HS-27A (cell line): ENCODE results near the gene PHAX.
"Not testable (repeated sequence)": the region's sequence is repeated elsewhere in the genome, so short reads cannot be mapped to it uniquely, and the experiment has no call there.

Experiments used
- DNase-seq: peaks from one replicate; pipeline ENCODE4 v3.0.0-alpha.2; 2012; ENCODE audit warnings: low read depth, missing footprints

PHAX gene

DNA sequence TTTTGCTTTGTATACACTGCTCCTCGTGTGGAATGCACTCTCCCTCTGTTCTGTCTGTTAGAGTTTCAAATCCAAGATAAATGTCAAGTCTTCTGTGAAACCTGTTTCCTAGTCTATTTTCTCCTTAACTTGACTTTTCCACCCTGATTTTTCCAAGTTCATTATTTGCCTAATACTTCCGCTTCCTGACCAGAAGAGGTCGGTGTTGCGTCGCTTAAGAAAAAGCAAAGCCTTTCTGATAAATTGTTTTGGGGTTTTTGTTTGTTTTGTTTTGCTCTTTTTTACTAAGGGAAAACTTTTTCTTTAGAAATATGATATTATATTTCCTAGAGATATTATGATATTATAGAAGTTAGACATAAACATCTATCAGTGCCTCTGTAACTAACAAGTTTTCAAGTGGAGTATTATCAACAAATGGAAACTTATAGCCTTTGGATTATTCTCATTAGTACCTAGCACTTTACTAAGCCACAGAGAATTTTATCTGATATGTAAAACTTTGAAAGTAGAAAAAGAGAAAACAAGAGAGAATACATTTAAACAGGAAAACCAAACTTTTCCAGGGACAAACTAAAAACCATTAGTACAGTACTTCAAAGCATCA, 55.8 kb downstream of the PHAX start:
- DNase-seq: no peak

DNA sequence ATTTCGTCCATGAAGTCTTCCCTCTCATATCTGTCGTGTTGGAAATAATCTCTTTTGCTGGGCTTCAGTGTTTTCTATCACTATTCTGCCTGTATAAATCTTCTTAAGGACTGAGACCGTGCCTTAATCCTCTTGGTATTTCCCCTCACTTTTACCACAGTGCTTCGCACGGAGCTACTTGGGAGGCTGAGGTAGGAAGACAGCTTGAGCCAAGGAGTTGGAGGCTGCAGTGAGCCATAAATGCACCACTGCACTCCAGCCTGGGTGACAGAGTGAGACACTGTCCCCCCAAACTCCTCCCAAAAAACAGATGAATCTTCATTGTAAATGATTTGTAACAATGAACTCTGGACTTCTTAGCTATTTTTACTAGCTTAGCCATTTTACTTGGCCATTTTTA, 57.8 kb downstream of the PHAX start:
- no peak for DNase-seq

DNA sequence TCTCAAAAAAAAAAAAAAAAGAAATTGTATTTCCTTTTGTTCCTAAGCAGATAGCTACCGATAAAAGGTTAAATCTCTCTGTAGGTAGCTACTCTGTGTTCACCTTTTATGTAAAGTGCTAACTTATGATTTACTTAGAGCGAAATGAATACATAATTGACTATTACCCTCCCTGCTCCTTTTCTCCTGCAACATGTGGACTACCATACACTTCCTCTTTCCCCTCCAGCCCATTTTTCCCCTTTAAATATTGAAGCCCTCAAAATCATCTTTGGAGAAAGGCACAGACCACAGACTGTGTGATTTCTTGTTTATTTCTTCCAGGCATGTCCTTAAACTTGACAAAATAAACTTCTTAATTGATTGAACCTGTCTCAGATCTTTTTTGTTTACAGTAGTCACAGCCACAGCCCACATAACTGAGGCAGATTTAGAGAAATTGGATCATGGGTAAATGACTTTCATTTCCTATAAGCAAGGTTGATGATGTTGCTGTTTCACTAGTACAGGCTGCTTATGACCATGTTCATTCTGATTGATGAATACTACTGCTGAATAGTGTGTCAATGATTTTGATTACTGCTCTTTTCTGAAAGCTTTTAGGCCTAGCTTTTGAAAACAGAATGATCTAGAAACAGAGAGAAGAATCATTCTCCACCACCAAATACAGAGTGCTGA, 59.2 kb downstream of the PHAX start:
- DNase-seq: no peak

DNA sequence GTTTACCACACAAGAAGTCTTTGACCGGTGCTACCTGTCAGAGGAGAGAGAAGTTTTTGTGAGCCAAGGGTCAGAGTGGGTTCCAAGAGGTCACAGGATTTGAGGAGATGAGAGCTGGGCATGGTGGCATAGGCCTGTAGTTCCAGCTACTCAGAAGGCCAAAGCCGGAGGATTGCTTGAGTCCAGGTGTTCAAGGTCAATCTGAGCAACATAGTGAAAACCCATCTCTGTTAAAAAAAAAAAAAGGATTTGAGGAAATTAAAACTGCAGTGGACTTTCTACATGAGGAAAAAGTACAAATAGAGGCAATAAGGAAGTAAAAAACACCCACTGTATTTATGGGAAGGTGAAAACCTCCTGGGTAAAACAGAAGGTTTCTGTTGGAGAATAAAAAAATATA, 63.8 kb downstream of the PHAX start:
- no peak for DNase-seq

DNA sequence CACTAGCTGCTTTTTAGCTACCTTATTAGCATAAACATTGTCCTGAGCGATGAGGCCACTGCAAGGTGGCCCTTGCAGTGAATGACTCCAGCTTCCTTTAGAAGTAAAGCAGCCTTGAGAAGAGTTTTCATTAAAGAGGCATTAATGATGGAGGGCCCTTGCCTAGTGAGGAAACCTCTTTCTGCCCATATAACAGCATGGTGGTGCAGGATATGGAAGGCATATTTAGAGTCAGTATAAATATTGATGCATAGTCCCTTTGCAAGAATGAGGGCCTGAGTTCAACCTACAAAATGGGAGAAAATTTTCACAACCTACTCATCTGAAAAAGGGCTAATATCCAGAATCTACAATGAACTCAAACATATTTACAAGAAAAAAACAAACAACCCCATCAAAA, 69.4 kb downstream of the PHAX start:
- not testable (repeated sequence) for DNase-seq

DNA sequence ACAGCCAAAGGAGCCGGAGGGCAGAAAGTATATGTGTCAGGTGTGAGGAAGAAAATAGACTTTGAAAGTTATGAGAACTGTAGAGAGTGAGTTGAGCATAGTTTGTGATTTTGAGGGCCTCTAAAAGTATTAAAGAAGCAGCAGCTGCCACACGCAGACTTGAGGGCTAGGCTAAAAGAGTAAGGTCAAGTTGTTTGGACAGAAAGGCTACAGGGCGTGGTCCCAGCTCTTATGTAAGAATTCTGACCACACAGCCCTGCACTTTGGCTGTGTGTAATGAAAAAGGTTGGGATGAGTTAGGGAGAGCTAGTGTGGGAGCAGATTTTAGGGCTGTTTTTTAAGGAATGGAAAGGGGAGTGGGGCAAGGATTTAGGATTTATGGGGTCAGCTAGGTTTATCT, 70.9 kb downstream of the PHAX start:
- not testable (repeated sequence) for DNase-seq

DNA sequence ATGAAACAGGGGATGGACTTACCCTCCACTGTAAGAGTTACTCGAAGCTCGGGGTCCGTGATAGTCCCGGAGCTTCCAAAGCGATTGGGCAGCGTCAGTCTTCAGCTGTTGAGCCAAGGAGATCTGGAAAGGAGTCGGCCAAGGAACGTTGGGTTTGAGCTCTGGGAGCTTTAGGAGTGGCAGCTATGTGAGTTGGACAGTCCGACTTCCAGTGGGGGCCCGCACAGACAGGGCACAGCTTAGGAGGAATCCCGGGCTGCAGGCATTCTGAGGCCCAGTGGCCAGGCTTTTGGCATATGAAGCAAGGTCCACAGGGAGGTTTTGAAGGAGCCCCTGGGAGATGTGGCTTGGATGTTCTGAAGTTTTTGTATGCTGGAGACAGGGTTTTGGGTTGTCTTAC, 72.7 kb downstream of the PHAX start:
- no peak for DNase-seq

DNA sequence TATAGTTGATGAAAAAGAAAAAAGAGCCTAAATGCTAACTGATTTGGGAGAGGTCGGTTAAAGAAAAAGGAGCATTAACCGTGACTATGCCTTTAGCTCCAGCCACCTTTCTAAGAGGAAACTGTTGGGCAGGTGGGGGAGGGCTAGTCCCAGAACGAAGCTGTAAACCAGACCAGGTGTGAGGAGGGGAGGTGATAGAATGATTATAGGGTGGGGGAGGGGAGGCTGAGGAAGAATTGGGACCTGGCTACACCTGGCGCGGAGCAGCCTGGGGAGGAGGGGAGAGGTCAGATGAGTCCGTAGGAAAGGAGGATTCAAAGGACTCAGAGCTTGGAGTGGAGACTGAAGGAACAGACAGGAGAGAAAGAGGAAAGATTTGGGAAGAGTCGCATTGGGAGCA, 73.4 kb downstream of the PHAX start:
- no peak for DNase-seq

DNA sequence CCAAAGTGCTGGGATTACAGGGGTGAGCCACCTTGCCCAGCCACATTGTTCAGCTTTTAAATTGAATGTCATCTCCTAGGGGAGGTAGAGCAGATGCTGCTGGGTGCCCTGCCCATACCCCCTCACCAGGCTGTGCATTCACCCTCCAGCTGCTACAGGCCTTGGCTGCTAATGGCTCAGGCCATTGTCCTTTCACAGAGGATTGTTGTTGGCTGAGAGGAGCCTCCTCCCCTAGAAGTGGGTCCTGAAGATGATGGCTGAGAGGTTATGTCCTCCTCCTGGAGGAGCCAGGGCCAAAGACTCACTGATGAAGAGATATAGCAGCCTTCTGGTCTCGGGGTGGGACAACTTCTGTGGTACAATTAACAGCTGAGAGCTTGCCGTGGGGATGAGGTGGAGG, 74.6 kb downstream of the PHAX start:
- DNase-seq: no peak

DNA sequence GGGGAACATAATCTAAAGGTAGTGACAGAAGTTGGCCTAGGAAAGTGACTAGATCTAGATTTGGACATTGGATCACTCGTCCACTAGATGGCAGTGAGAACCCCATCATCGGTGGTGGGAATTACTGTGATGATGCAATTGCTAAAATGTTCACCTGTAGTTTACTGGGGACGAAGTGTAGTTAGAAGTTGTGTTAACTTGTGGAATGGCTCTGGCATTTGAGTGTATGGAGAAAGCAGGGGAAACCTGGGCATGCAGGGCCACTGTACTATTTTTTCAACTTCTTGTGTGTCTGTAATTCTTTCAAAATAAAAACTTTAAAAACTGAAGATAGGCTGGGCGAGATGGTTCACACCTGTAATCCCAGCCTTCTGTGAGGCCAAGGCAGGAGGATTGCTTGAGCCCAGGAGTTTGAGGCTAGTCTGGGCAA, 75.5 kb downstream of the PHAX start:
- DNase-seq: no peak
